ENCODE measurements around the gene FBXO3. TPM values are rescaled to one million over a fixed set of nuclear protein-coding genes. Genes with fewer than 3 reads are reported as not detected.
A peak's percentile ranks its signal among the peaks of the same experiment; 100 is the strongest.

Gene FBXO3
- total RNA-seq, 1 donor from 2014 or later: 32.5 TPM

- no peak for ATAC-seq
- no peaks in the 10 kb centered on the region for H3K36me3 ChIP-seq
- no peak for DNase-seq
- intact Hi-C loops (cut with DNase I): no loop called here
- peaks cover 35% of the 10 kb centered on the region for H3K4me1 ChIP-seq
- no peaks in the 10 kb centered on the region for H3K27me3 ChIP-seq
- H3K4me3 ChIP-seq: no peak overlapping the region
- TF ChIP-seq, protein P1, sequence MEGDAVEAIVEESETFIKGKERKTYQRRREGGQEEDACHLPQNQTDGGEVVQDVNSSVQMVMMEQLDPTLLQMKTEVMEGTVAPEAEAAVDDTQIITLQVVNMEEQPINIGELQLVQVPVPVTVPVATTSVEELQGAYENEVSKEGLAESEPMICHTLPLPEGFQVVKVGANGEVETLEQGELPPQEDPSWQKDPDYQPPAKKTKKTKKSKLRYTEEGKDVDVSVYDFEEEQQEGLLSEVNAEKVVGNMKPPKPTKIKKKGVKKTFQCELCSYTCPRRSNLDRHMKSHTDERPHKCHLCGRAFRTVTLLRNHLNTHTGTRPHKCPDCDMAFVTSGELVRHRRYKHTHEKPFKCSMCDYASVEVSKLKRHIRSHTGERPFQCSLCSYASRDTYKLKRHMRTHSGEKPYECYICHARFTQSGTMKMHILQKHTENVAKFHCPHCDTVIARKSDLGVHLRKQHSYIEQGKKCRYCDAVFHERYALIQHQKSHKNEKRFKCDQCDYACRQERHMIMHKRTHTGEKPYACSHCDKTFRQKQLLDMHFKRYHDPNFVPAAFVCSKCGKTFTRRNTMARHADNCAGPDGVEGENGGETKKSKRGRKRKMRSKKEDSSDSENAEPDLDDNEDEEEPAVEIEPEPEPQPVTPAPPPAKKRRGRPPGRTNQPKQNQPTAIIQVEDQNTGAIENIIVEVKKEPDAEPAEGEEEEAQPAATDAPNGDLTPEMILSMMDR (IDR thresholded peaks at IDR 0.05): no peak
- no peak overlapping the region for H3K27ac ChIP-seq
- H3K9me3 ChIP-seq: no peaks in the 10 kb centered on the region
Observed at GRCh38 chr11:33695051-33695566, 79.2 kb downstream of the FBXO3 start.

DNA sequence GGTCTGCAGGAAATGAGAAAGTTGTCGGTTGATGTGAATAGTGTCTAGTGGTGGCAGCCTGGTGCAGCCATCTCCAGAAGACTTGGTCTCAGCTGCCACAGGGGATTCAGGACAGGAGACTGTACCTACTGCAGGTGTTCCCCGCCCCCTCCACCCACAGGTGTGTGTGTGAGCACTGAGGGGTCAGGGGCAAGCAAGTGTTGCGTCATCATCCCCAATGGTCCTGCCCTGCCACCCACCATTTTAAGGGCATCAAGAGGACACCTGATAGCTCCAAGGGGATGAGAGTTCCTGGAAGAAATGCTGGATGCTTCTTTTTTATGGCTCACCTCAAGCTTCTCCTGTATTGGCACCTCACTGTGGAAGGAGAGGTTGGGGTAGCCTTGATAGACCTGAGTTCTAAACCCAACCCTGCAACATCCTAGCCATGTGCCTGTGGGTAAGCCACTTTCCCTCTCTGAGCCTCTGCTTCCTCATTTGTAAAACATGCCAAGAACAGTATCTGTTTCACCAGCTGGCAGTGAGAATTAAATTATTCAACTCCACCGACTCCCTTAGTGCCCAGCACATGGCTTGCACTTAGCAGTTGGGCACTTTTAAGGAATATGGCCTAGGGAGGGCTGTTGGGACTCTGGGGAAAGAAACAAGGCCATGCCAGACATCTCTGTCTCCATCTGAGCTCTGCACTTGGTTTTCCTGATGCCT, 79.8 kb downstream of the FBXO3 start:
- Histone ChIP-seq H3K9me3 (no peaks in the 10 kb centered on the region), H3K27ac (no peak overlapping the region), H3K27me3 (no peaks in the 10 kb centered on the region), H3K4me1 (peaks cover 32% of the 10 kb centered on the region), H3K36me3 (no peaks in the 10 kb centered on the region), H3K4me3 (no peak overlapping the region)
- TF ChIP-seq, protein P1 (IDR thresholded peaks at IDR 0.05): no peak
- intact Hi-C loops (cut with DNase I): no loop called here
- DNase-seq: no peak
- ATAC-seq: no peak

DNA sequence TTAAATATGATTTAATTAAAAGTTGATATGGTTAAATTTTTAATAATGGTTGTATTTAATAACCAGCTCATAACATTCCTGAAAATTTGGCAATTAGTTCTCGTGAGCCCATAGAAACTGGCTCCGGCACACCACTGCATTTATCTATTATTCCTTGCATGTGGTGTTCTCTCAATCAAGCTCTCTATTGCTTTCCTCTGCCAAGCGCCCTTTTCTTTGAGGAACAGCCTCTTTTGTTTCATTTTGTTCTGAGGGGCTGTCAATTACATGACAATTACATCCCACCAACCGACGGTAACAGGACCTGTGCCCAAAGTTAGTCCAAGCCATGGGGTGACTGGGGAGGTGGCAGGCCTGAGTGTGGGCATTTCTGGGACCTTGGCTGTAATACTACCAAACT, 81.8 kb downstream of the FBXO3 start:
- no peak for ATAC-seq
- H3K9me3 ChIP-seq: no peaks in the 10 kb centered on the region
- intact Hi-C loops (cut with DNase I): no loop called here
- H3K4me1 ChIP-seq: peaks cover 32% of the 10 kb centered on the region
- no peaks in the 10 kb centered on the region for H3K27me3 ChIP-seq
- H3K36me3 ChIP-seq: no peaks in the 10 kb centered on the region
- TF ChIP-seq, protein P1 (IDR thresholded peaks at IDR 0.05): no peak
- no peak overlapping the region for H3K4me3 ChIP-seq
- peak overlapping the region; percentile 81 for H3K27ac ChIP-seq
- DNase-seq: no peak

GRCh38 chr11:33692013-33692504, 82.3 kb downstream of the FBXO3 start:
- H3K27ac ChIP-seq: peak overlapping the region; percentile 81
- intact Hi-C loops (cut with DNase I): no loop called here
- H3K4me1 ChIP-seq: peaks cover 32% of the 10 kb centered on the region
- DNase-seq: no peak
- no peaks in the 10 kb centered on the region for H3K9me3 ChIP-seq
- no peaks in the 10 kb centered on the region for H3K27me3 ChIP-seq
- H3K4me3 ChIP-seq: peak overlapping the region; percentile 8
- ATAC-seq: peak; percentile 64
- H3K36me3 ChIP-seq: no peaks in the 10 kb centered on the region
- TF ChIP-seq, protein P1 (IDR thresholded peaks at IDR 0.05): no peak

- no peak overlapping the region for H3K4me3 ChIP-seq
- intact Hi-C loops (cut with DNase I): no loop called here
- no peak for ATAC-seq
Observed at GRCh38 chr11:33691066-33691864, 83.1 kb downstream of the FBXO3 start.

More at GRCh38 chr11:33691066-33691864, 83.1 kb downstream of the FBXO3 start:
- Histone ChIP-seq H3K27ac (peak overlapping the region; percentile 81), H3K27me3 (no peaks in the 10 kb centered on the region), H3K9me3 (no peaks in the 10 kb centered on the region), H3K4me1 (peaks cover 32% of the 10 kb centered on the region), H3K36me3 (no peaks in the 10 kb centered on the region)
- TF ChIP-seq, protein P1 (IDR thresholded peaks at IDR 0.05): no peak
- DNase-seq: no peak

Other genes starting within 250 kb of the FBXO3 start
- 1.5 TPM for gene C11orf91, start 73.7 kb downstream of the FBXO3 start, total RNA-seq
- gene CD59, start 38.1 kb downstream of the FBXO3 start, total RNA-seq: 1,004 TPM
- gene LMO2, start 117.6 kb upstream of the FBXO3 start, total RNA-seq: 65.1 TPM